Peyer's patch (tissue), 4 donors: ENCODE data around the gene HP.
"Not testable (repeated sequence)": the region's sequence is repeated elsewhere in the genome, so short reads cannot be mapped to it uniquely, and the experiment has no call there.

Experiments used
- POLR2A ChIP-seq, 2 donors: fragments of 450-650 bp; IDR thresholded peaks; one replicate each; pipeline ENCODE4 v1.5.1; 2017; ENCODE audit warnings: antibody characterized with exemption in 2 of 2, mild to moderate bottlenecking in 2 of 2, moderate library complexity in 2 of 2
- TF ChIP-seq, protein P1 (sequence below), 6 experiments: fragments of 450-650 bp in 4 of 6; fragments of 200-600 bp in 2 of 6; sonication (generic) in 1 of 6; IDR thresholded peaks; one replicate each; pipeline ENCODE4 v1.5.1; 2017 to 2019; ENCODE audit warnings: antibody characterized with exemption in 6 of 6, mild to moderate bottlenecking in 3 of 6, moderate library complexity in 1 of 6

DNA sequence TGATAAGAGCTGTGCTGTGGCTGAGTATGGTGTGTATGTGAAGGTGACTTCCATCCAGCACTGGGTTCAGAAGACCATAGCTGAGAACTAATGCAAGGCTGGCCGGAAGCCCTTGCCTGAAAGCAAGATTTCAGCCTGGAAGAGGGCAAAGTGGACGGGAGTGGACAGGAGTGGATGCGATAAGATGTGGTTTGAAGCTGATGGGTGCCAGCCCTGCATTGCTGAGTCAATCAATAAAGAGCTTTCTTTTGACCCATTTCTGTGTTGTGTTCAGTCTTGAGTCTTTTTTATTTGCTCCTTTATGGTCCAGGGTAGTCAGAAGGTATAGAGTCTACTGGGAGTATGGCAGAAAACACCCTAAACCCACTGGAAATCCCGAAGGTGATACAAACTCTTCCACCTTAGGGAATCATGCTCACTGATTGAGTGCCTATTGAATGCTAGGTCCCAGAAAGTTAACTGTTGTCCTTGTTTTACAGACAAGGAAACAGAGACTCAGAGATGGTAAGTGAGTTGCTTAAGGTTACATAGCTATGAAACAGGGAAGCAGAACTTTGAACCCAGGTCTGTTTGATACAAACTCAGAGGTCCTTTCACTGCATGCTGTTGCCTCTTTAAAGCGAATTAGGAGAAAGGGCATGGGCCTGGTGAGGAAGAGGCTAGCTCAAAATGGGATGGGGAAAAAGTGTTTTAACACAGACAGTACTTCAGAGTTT, 22.8 kb downstream of the HP start:
- TF ChIP-seq, protein P1, sequence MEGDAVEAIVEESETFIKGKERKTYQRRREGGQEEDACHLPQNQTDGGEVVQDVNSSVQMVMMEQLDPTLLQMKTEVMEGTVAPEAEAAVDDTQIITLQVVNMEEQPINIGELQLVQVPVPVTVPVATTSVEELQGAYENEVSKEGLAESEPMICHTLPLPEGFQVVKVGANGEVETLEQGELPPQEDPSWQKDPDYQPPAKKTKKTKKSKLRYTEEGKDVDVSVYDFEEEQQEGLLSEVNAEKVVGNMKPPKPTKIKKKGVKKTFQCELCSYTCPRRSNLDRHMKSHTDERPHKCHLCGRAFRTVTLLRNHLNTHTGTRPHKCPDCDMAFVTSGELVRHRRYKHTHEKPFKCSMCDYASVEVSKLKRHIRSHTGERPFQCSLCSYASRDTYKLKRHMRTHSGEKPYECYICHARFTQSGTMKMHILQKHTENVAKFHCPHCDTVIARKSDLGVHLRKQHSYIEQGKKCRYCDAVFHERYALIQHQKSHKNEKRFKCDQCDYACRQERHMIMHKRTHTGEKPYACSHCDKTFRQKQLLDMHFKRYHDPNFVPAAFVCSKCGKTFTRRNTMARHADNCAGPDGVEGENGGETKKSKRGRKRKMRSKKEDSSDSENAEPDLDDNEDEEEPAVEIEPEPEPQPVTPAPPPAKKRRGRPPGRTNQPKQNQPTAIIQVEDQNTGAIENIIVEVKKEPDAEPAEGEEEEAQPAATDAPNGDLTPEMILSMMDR (IDR thresholded peaks at IDR 0.05): not testable (repeated sequence)
- not testable (repeated sequence) for TF ChIP-seq POLR2A (IDR thresholded peaks at IDR 0.05)
